ENCODE results near the gene ARSB. TPM values are rescaled to one million over a fixed set of nuclear protein-coding genes. Genes with fewer than 3 reads are reported as not detected.

The ARSB gene
- total RNA-seq, 1 donor from 2014 or later, result 28.0 TPM

- no peak overlapping the region for H3K27ac Mint-ChIP-seq (ENCODE audit: unreplicated experiment)
- H3K27me3 Mint-ChIP-seq (ENCODE audit: low read depth), result no peaks in the 10 kb centered on the region
- H3K4me1 Mint-ChIP-seq, result no peaks in the 10 kb centered on the region
- no peak overlapping the region for H3K4me3 Mint-ChIP-seq
- peaks cover under 1% of the 10 kb centered on the region for H3K9me3 Mint-ChIP-seq
- TF ChIP-seq CTCF (conservative IDR thresholded peaks at IDR 0.05), result no peak
- no peak for DNase-seq (ENCODE audit: low read depth, low spot score)
- no peaks in the 10 kb centered on the region for H3K36me3 Mint-ChIP-seq (ENCODE audit: low read depth)
Measured at GRCh38 chr5:79007872-79008271, 22.8 kb upstream of the ARSB start.

GRCh38 chr5:79005936-79006631 is 21.0 kb upstream of the ARSB start:
- Mint-ChIP-seq H3K4me1 (peaks cover 7% of the 10 kb centered on the region), H3K9me3 (no peaks in the 10 kb centered on the region), H3K27ac (ENCODE audit: unreplicated experiment) (no peak overlapping the region), H3K4me3 (no peak overlapping the region), H3K27me3 (ENCODE audit: low read depth) (no peaks in the 10 kb centered on the region), H3K36me3 (ENCODE audit: low read depth) (no peaks in the 10 kb centered on the region)
- no peak for TF ChIP-seq CTCF (conservative IDR thresholded peaks at IDR 0.05)
- DNase-seq (ENCODE audit: low read depth, low spot score), result no peak

- TF ChIP-seq CTCF (conservative IDR thresholded peaks at IDR 0.05), result no peak
- H3K36me3 Mint-ChIP-seq (ENCODE audit: low read depth), result no peaks in the 10 kb centered on the region
- peaks cover 7% of the 10 kb centered on the region for H3K4me1 Mint-ChIP-seq
- no peak for DNase-seq (ENCODE audit: low read depth, low spot score)
- H3K27ac Mint-ChIP-seq (ENCODE audit: unreplicated experiment), result no peak overlapping the region
- no peak overlapping the region for H3K4me3 Mint-ChIP-seq
- H3K9me3 Mint-ChIP-seq, result no peaks in the 10 kb centered on the region
- no peaks in the 10 kb centered on the region for H3K27me3 Mint-ChIP-seq (ENCODE audit: low read depth)
Measured at GRCh38 chr5:79005151-79005550, 20.0 kb upstream of the ARSB start.

GRCh38 chr5:79002374-79002773 is 17.3 kb upstream of the ARSB start:
- peaks cover 7% of the 10 kb centered on the region for H3K4me1 Mint-ChIP-seq
- no peak overlapping the region for H3K4me3 Mint-ChIP-seq
- H3K27me3 Mint-ChIP-seq (ENCODE audit: low read depth), result no peaks in the 10 kb centered on the region
- peaks cover 2% of the 10 kb centered on the region for H3K9me3 Mint-ChIP-seq
- H3K27ac Mint-ChIP-seq (ENCODE audit: unreplicated experiment), result no peak overlapping the region
- DNase-seq (ENCODE audit: low read depth, low spot score), result no peak
- H3K36me3 Mint-ChIP-seq (ENCODE audit: low read depth), result no peaks in the 10 kb centered on the region
- TF ChIP-seq CTCF (conservative IDR thresholded peaks at IDR 0.05), result no peak

- H3K4me1 Mint-ChIP-seq, result peaks cover 7% of the 10 kb centered on the region
- no peaks in the 10 kb centered on the region for H3K27me3 Mint-ChIP-seq (ENCODE audit: low read depth)
- peaks cover 2% of the 10 kb centered on the region for H3K9me3 Mint-ChIP-seq
- no peak for TF ChIP-seq CTCF (conservative IDR thresholded peaks at IDR 0.05)
- no peaks in the 10 kb centered on the region for H3K36me3 Mint-ChIP-seq (ENCODE audit: low read depth)
- DNase-seq (ENCODE audit: low read depth, low spot score), result no peak
- no peak overlapping the region for H3K4me3 Mint-ChIP-seq
- no peak overlapping the region for H3K27ac Mint-ChIP-seq (ENCODE audit: unreplicated experiment)
Measured at GRCh38 chr5:79001471-79001870, 16.4 kb upstream of the ARSB start.

All from neural crest cell (in vitro differentiated cells).